Astrocyte (in vitro differentiated cells and primary cell): ENCODE data around the gene ADARB2. TPM values are rescaled to one million over a fixed set of nuclear protein-coding genes. Genes with fewer than 3 reads are reported as not detected.

ENCODE experiments used
- DNase-seq: peaks from one replicate; pipeline ENCODE4 v3.0.0-alpha.2; 2010; ENCODE audit warnings: low read depth
- FAIRE-seq: peaks from 2 replicates; lab custom pipeline; 2011; peaks lifted over from hg19 to GRCh38; lab: Jason Lieb, UNC
- H2AFZ ChIP-seq: 2 replicates; pipeline ENCODE4 v1.6.0; 2012; ENCODE audit warnings: low read depth, low read length, inconsistent platforms
- H3K27ac ChIP-seq: 2 replicates; pipeline ENCODE4 v1.5.1; 2011; ENCODE audit warnings: low read depth, low read length, inconsistent platforms
- H3K27me3 ChIP-seq: 2 replicates; pipeline ENCODE4 v1.6.0; 2011; ENCODE audit warnings: low read length, inconsistent platforms; ENCODE audit not compliant: insufficient read depth
- H3K36me3 ChIP-seq: 2 replicates; pipeline ENCODE4 v1.5.1; 2011; ENCODE audit warnings: low read length, inconsistent platforms; ENCODE audit not compliant: insufficient read depth
- H3K4me1 ChIP-seq: 2 replicates; pipeline ENCODE4 v1.5.1; 2011; ENCODE audit warnings: low read length, inconsistent platforms; ENCODE audit not compliant: insufficient read depth
- H3K4me2 ChIP-seq: 2 replicates; pipeline ENCODE4 v1.6.0; 2012; ENCODE audit warnings: low read length, inconsistent platforms
- H3K4me3 ChIP-seq: 2 replicates; pipeline ENCODE4 v1.5.1; 2011; ENCODE audit warnings: low read depth, mild to moderate bottlenecking, low read length, inconsistent platforms; ENCODE audit not compliant: insufficient read depth
- H3K79me2 ChIP-seq: 2 replicates; pipeline ENCODE4 v1.6.0; 2012; ENCODE audit warnings: mild to moderate bottlenecking, low read length, inconsistent platforms; ENCODE audit not compliant: insufficient read depth
- H3K9ac ChIP-seq: 2 replicates; pipeline ENCODE4 v1.6.0; 2012; ENCODE audit warnings: mild to moderate bottlenecking, low read length, inconsistent platforms
- H3K9me3 ChIP-seq: 2 replicates; pipeline ENCODE4 v1.5.1; 2012; ENCODE audit warnings: low read depth, mild to moderate bottlenecking, low read length, inconsistent platforms; ENCODE audit not compliant: insufficient read depth
- H4K20me1 ChIP-seq: 2 replicates; pipeline ENCODE4 v1.6.0; 2012; ENCODE audit warnings: low read length, inconsistent platforms; ENCODE audit not compliant: insufficient read depth
- H3K27ac Mint-ChIP-seq: one replicate; pipeline ENCODE4 v1.8.0; 2021; ENCODE audit warnings: mild to moderate bottlenecking, mixed read lengths; ENCODE audit not compliant: unreplicated experiment
- H3K27me3 Mint-ChIP-seq: one replicate; pipeline ENCODE4 v1.8.0; 2021; ENCODE audit warnings: low read depth, mixed read lengths; ENCODE audit not compliant: unreplicated experiment
- H3K36me3 Mint-ChIP-seq: one replicate; pipeline ENCODE4 v1.8.0; 2021; ENCODE audit warnings: low read depth, mixed read lengths; ENCODE audit not compliant: unreplicated experiment
- H3K4me1 Mint-ChIP-seq: one replicate; pipeline ENCODE4 v1.8.0; 2021; ENCODE audit warnings: low read depth, mixed read lengths; ENCODE audit not compliant: unreplicated experiment
- H3K4me3 Mint-ChIP-seq: one replicate; pipeline ENCODE4 v1.8.0; 2021; ENCODE audit warnings: mild to moderate bottlenecking, moderate library complexity, mixed read lengths; ENCODE audit not compliant: unreplicated experiment
- H3K9me3 Mint-ChIP-seq: one replicate; pipeline ENCODE4 v1.8.0; 2021; ENCODE audit warnings: mild to moderate bottlenecking, mixed read lengths; ENCODE audit not compliant: unreplicated experiment
- EZH2 ChIP-seq: IDR thresholded peaks from 2 replicates; pipeline ENCODE4 v1.6.1; 2012; ENCODE audit warnings: mild to moderate bottlenecking, low read length, inconsistent platforms; ENCODE audit not compliant: insufficient read depth
- total RNA-seq: library from RNA; stranded (reverse); gene quantifications from 2 replicates; pipeline ENCODE4 v1.2.1, GENCODE V29; 2021
- TF ChIP-seq, protein P1 (sequence below): IDR thresholded peaks from 2 replicates; pipeline ENCODE4 v1.5.1; 2011; ENCODE audit warnings: low read depth, mild to moderate bottlenecking, inconsistent platforms, low read length, moderate library complexity; ENCODE audit not compliant: insufficient read depth

Gene ADARB2
- total RNA-seq, 1 donor from 2014 or later = 0.18 TPM

DNA sequence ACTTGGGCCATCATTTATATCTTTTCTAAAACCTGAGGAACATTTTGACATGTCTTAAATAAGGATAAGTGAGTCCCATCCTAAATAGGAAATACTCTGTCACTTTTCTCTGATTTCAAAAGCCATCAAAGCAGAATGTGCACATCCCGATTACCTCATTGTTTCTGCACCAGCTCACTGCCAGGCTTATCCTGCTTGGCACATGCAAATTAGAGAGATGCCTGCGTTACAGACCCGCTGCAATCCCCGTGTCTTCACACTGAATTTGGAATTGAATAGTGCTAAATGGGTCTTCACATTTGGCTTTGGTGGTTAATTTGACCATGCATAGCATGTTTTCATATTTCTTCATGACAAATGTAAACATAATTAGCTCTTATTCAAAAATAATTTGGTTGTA lies 401.7 kb downstream of the ADARB2 start:
- Histone ChIP-seq H3K4me2 (no peak overlapping the region), H3K27ac (no peak overlapping the region), H3K9ac (no peak overlapping the region), H4K20me1 (no peaks in the 10 kb centered on the region), H3K79me2 (no peaks in the 10 kb centered on the region), H3K4me1 (no peaks in the 10 kb centered on the region), H3K4me3 (no peak overlapping the region), H3K27me3 (no peaks in the 10 kb centered on the region), H3K36me3 (no peaks in the 10 kb centered on the region), H2AFZ (no peak overlapping the region), H3K9me3 (peaks cover 6% of the 10 kb centered on the region)
- H3K9me3 Mint-ChIP-seq = peaks cover 3% of the 10 kb centered on the region
- no peaks in the 10 kb centered on the region for H3K36me3 Mint-ChIP-seq
- H3K27ac Mint-ChIP-seq = no peak overlapping the region
- FAIRE-seq = no peak
- no peak for DNase-seq
- no peaks in the 10 kb centered on the region for H3K4me1 Mint-ChIP-seq
- peaks cover 31% of the 10 kb centered on the region for H3K27me3 Mint-ChIP-seq
- TF ChIP-seq, protein P1, sequence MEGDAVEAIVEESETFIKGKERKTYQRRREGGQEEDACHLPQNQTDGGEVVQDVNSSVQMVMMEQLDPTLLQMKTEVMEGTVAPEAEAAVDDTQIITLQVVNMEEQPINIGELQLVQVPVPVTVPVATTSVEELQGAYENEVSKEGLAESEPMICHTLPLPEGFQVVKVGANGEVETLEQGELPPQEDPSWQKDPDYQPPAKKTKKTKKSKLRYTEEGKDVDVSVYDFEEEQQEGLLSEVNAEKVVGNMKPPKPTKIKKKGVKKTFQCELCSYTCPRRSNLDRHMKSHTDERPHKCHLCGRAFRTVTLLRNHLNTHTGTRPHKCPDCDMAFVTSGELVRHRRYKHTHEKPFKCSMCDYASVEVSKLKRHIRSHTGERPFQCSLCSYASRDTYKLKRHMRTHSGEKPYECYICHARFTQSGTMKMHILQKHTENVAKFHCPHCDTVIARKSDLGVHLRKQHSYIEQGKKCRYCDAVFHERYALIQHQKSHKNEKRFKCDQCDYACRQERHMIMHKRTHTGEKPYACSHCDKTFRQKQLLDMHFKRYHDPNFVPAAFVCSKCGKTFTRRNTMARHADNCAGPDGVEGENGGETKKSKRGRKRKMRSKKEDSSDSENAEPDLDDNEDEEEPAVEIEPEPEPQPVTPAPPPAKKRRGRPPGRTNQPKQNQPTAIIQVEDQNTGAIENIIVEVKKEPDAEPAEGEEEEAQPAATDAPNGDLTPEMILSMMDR = no peak
- TF ChIP-seq EZH2 = no peak
- no peak overlapping the region for H3K4me3 Mint-ChIP-seq

DNA sequence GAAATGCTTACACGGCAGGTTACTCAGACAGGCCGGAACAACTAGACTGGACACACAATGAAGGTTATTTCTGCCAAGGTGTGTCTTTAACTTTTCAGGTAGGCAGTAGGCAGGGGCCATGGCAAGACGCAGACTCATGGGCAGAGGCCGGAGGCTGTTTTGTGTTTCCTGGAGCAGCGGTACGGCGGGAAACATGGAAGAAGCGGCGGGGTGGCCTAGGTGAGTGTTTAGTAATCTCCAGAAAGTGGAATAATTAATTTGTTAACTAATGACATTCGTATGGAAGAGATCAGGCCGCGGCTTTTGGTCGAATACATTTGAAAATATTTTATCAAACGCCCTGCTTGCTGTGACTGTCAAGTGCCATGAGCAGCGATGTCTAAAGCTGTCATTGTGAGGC lies 403.3 kb downstream of the ADARB2 start:
- H3K9me3 ChIP-seq = peaks cover 6% of the 10 kb centered on the region
- Mint-ChIP-seq H3K4me3 (no peak overlapping the region), H3K4me1 (no peaks in the 10 kb centered on the region), H3K27me3 (peaks cover 31% of the 10 kb centered on the region), H3K36me3 (no peaks in the 10 kb centered on the region), H3K9me3 (peaks cover 3% of the 10 kb centered on the region), H3K27ac (no peak overlapping the region)
- H3K27ac ChIP-seq = no peak overlapping the region
- no peak overlapping the region for H3K4me3 ChIP-seq
- no peak for TF ChIP-seq EZH2
- TF ChIP-seq, protein P1 = no peak
- no peaks in the 10 kb centered on the region for H4K20me1 ChIP-seq
- H3K36me3 ChIP-seq = no peaks in the 10 kb centered on the region
- no peak overlapping the region for H3K4me2 ChIP-seq
- H3K27me3 ChIP-seq = no peaks in the 10 kb centered on the region
- no peak overlapping the region for H3K9ac ChIP-seq
- DNase-seq = no peak
- no peak overlapping the region for H2AFZ ChIP-seq
- H3K79me2 ChIP-seq = no peaks in the 10 kb centered on the region
- no peak for FAIRE-seq
- H3K4me1 ChIP-seq = no peaks in the 10 kb centered on the region

DNA sequence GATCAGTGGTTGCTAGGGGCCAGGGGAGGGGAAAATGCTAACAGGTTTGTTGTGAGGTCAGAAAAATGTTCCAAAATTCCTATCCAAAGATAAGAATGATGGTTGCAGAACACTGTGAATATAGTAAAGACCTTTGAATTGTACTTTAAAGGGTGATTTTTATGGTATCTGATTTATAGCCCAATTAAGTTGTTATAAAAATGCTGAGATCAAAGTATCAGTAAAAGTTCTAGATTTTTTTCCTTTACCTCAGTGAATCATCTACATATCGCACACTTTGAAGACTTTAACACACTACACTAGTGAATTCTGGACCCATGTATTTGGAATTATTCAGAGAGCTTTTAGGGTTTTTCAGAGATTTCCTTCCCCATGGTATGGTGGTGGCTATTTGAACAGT lies 405.8 kb downstream of the ADARB2 start:
- Histone ChIP-seq H3K4me2 (no peak overlapping the region), H2AFZ (no peak overlapping the region), H3K27ac (no peak overlapping the region), H3K27me3 (no peaks in the 10 kb centered on the region), H3K4me3 (no peak overlapping the region), H3K9me3 (peaks cover 6% of the 10 kb centered on the region), H3K4me1 (no peaks in the 10 kb centered on the region), H3K36me3 (no peaks in the 10 kb centered on the region), H3K79me2 (no peaks in the 10 kb centered on the region), H3K9ac (no peak overlapping the region), H4K20me1 (no peaks in the 10 kb centered on the region)
- Mint-ChIP-seq H3K4me3 (no peak overlapping the region), H3K4me1 (no peaks in the 10 kb centered on the region), H3K27ac (no peak overlapping the region), H3K36me3 (no peaks in the 10 kb centered on the region), H3K9me3 (peaks cover 6% of the 10 kb centered on the region), H3K27me3 (peaks cover 40% of the 10 kb centered on the region)
- FAIRE-seq (no peak), DNase-seq (no peak)
- TF ChIP-seq, protein P1 = no peak
- TF ChIP-seq EZH2 = no peak
